HCT116 (cell line): ENCODE data around the gene PACSIN2. TPM values are rescaled to one million over a fixed set of nuclear protein-coding genes. Genes with fewer than 3 reads are reported as not detected.

Experiments
- ATAC-seq: fragments of 200-7000 bp; cut with Tn5 transposase; 2 replicates; pipeline ENCODE4 v1.9.1; 2020; ENCODE audit warnings: mild to moderate bottlenecking, moderate library complexity
- BruUV-seq: library from RNA; stranded (reverse); fragments of 400-500 nt; replicated peaks from 2 replicates; lab custom pipeline; 2021; lab: Mats Ljungman, UMichigan
- CTCF ChIA-PET: fragments of 300-600 bp; sonication (Branson Sonifier 250); formaldehyde crosslinking; loops from one replicate; lab custom pipeline; 2021; ENCODE audit warnings: antibody characterized with exemption; lab: Charles Lee
- POLR2A ChIA-PET: fragments of 300-600, 350-600 bp; sonication (Branson Sonifier 250); formaldehyde crosslinking; loops from one replicate; lab custom pipeline; 2021; ENCODE audit warnings: antibody characterized with exemption; lab: Charles Lee
- RAD21 ChIA-PET, 2 experiments: fragments of 300-600 bp; sonication (Branson Sonifier 250); formaldehyde crosslinking; loops; one replicate each; lab custom pipeline; 2023; ENCODE audit warnings: low total read pairs in 2 of 2; ENCODE audit not compliant: uncharacterized antibody in 2 of 2, unreplicated experiment in 2 of 2, low non-redundant PET in 1 of 2; lab: Charles Lee
- DNase-seq: peaks from one replicate; pipeline ENCODE4 v3.0.0-alpha.2; 2010; ENCODE audit warnings: low read depth, low spot score
- H2AFZ ChIP-seq: fragments of 200-600 bp; shearing (Covaris generic), sonication (generic); 2 replicates; pipeline ENCODE4 v1.6.1; 2017; ENCODE audit warnings: low read depth, mixed run types, mixed read lengths, antibody characterized with exemption, low read length; ENCODE audit not compliant: poor library complexity, severe bottlenecking
- H3K27ac ChIP-seq: 2 replicates; pipeline ENCODE4 v1.5.1; 2012; ENCODE audit warnings: low read depth, low read length
- H3K27me3 ChIP-seq: fragments of 200-600 bp; sonication (generic); 2 replicates; pipeline ENCODE4 v1.6.1; 2016; ENCODE audit warnings: mixed run types, low read length, mixed read lengths; ENCODE audit not compliant: insufficient read depth
- H3K36me3 ChIP-seq, 2 experiments: fragments of 200-500 bp in 1 of 2; fragments of 200-600 bp in 1 of 2; sonication (Bioruptor generic) in 1 of 2; sonication (generic) in 1 of 2; 2 replicates each; pipeline versions ENCODE4 v1.5.1 to v1.6.1; 2014 to 2016; ENCODE audit warnings: low read length in 2 of 2, inconsistent platforms in 1 of 2, mixed read lengths in 1 of 2, mixed run types in 1 of 2; ENCODE audit not compliant: insufficient read depth in 2 of 2, control insufficient read depth in 1 of 2
- H3K4me1 ChIP-seq, 2 experiments: fragments of 200-600 bp in 1 of 2; sonication (generic) in 1 of 2; 2 replicates each; pipeline versions ENCODE4 v1.5.1 to v1.6.1; 2012 to 2017; ENCODE audit warnings: low read length in 2 of 2, inconsistent platforms in 1 of 2, mild to moderate bottlenecking in 1 of 2, mixed read lengths in 1 of 2, mixed run types in 1 of 2, moderate library complexity in 1 of 2; ENCODE audit not compliant: insufficient read depth in 2 of 2, control insufficient read depth in 1 of 2
- H3K4me2 ChIP-seq: fragments of 200-600 bp; sonication (generic); 2 replicates; pipeline ENCODE4 v1.6.1; 2017; ENCODE audit warnings: mixed run types, low read length, mixed read lengths
- H3K4me3 ChIP-seq, 2 experiments: fragments of 200-600 bp in 1 of 2; sonication (generic) in 1 of 2; replicated peaks in 1 of 2; 2 replicates each; pipeline ENCODE4 v1.5.1; 2011 to 2016; ENCODE audit warnings: low read length in 2 of 2, control low read depth in 1 of 2, low read depth in 1 of 2, mild to moderate bottlenecking in 1 of 2, mixed read lengths in 1 of 2, mixed run types in 1 of 2
- H3K79me2 ChIP-seq: fragments of 200-600 bp; sonication (generic); 2 replicates; pipeline ENCODE4 v1.6.1; 2017; ENCODE audit warnings: mild to moderate bottlenecking, mixed run types, low read length, moderate library complexity, mixed read lengths; ENCODE audit not compliant: insufficient read depth
- H3K9ac ChIP-seq: fragments of 200-600 bp; sonication (generic); 2 replicates; pipeline ENCODE4 v1.6.1; 2016; ENCODE audit warnings: low read length, mixed read lengths
- H3K9me2 ChIP-seq: fragments of 200-600 bp; sonication (generic), shearing (Covaris generic); 2 replicates; pipeline ENCODE4 v1.6.1; 2017; ENCODE audit warnings: mixed run types, mild to moderate bottlenecking, moderate library complexity; ENCODE audit not compliant: insufficient read depth
- H3K9me3 ChIP-seq, 2 experiments: fragments of 200-500 bp in 1 of 2; fragments of 200-600 bp in 1 of 2; sonication (Bioruptor generic) in 1 of 2; sonication (generic) in 1 of 2; 2 replicates each; pipeline ENCODE4 v1.6.1; 2014 to 2017; ENCODE audit warnings: low read length in 2 of 2, mixed read lengths in 2 of 2, inconsistent platforms in 1 of 2, low read depth in 1 of 2, mild to moderate bottlenecking in 1 of 2, mixed run types in 1 of 2, moderate library complexity in 1 of 2; ENCODE audit not compliant: control insufficient read depth in 1 of 2, insufficient read depth in 1 of 2
- H4K20me1 ChIP-seq: fragments of 200-600 bp; sonication (generic), shearing (Covaris generic); 2 replicates; pipeline ENCODE4 v1.6.1; 2017; ENCODE audit warnings: mixed run types, mild to moderate bottlenecking, moderate library complexity; ENCODE audit not compliant: insufficient read depth
- CBX3 ChIP-seq: IDR thresholded peaks from 2 replicates; pipeline ENCODE4 v1.6.1; 2012; ENCODE audit warnings: low read depth
- CEBPB ChIP-seq: IDR thresholded peaks from 2 replicates; pipeline ENCODE4 v1.6.1; 2012; ENCODE audit warnings: low read depth
- EGR1 ChIP-seq: IDR thresholded peaks from 2 replicates; pipeline ENCODE4 v1.6.1; 2012; ENCODE audit warnings: low read depth
- ELF1 ChIP-seq: IDR thresholded peaks from 2 replicates; pipeline ENCODE4 v1.6.1; 2012; ENCODE audit warnings: low read depth, borderline replicate concordance
- POLR2A ChIP-seq: IDR thresholded peaks from 2 replicates; pipeline ENCODE4 v1.7.0; 2011; ENCODE audit warnings: borderline replicate concordance; ENCODE audit not compliant: insufficient read depth, insufficient read length; ENCODE audit errors: extremely low read depth
- POLR2AphosphoS5 ChIP-seq: IDR thresholded peaks from 2 replicates; pipeline ENCODE4 v1.6.1; 2011; ENCODE audit warnings: mild to moderate bottlenecking, low read depth, low read length, moderate library complexity
- RAD21 ChIP-seq: IDR thresholded peaks from 2 replicates; pipeline ENCODE4 v1.6.1; 2012; ENCODE audit warnings: low read depth, mild to moderate bottlenecking
- SIN3A ChIP-seq: IDR thresholded peaks from 2 replicates; pipeline ENCODE4 v1.6.1; 2012; ENCODE audit warnings: low read depth
- SRF ChIP-seq: IDR thresholded peaks from 2 replicates; pipeline ENCODE4 v1.6.1; 2012; ENCODE audit warnings: low read depth
- YY1 ChIP-seq: IDR thresholded peaks from 2 replicates; pipeline ENCODE4 v1.6.1; 2011; ENCODE audit warnings: low read length, low read depth, moderate library complexity, mild to moderate bottlenecking; ENCODE audit not compliant: insufficient replicate concordance; ENCODE audit errors: extremely low read depth
- intact Hi-C: fragments of 100-400 bp; cut with micrococcal nuclease; formaldehyde crosslinking; loops from 2 replicates; pipeline ENCODE4 v1.10.0; 2022
- total RNA-seq: library from RNA; stranded (reverse); gene quantifications from one replicate; pipeline ENCODE4 v1.2.1, GENCODE V29; 2021; ENCODE audit not compliant: unreplicated experiment
- TF ChIP-seq, protein P1 (sequence below), 3 experiments: fragments of 200-600 bp in 1 of 3; sonication (generic) in 1 of 3; IDR thresholded peaks in 2 of 3; conservative IDR thresholded peaks in 1 of 3; 2 replicates each; pipeline ENCODE4 v1.5.1; 2012 to 2017; ENCODE audit warnings: low read depth in 2 of 3, low read length in 2 of 3, antibody characterized with exemption in 1 of 3, borderline replicate concordance in 1 of 3, control low read depth in 1 of 3, mild to moderate bottlenecking in 1 of 3, mixed read lengths in 1 of 3, mixed run types in 1 of 3, moderate library complexity in 1 of 3; ENCODE audit not compliant: insufficient read depth in 1 of 3
- TF ChIP-seq, protein P2 (sequence below): IDR thresholded peaks from 2 replicates; pipeline ENCODE4 v1.6.1; 2012
- TF ChIP-seq, protein P3 (sequence below): IDR thresholded peaks from 2 replicates; pipeline ENCODE4 v1.6.1; 2012; ENCODE audit warnings: low read depth

The PACSIN2 gene
- total RNA-seq, 1 experiment from 2014 or later: 48.2 TPM

DNA sequence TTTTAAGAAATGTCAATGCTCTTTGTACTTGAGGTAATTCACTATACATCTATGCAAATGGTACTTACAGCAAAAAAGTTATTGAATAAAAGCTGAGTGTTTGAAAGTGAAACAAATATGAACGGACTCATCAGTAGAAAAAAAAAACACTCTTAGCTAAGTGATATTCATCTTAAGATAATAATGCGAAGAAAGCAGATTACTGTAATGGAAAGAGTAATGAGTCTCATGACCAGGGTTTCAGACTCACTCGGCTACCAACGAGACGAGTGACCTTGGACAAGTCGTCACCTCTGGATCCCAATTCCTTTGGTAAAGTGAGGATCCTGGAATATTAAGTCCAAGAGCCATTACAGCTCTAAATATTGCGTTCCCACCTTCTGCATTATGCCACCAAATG lies 57.0 kb downstream of the PACSIN2 start:
- ChIA-PET POLR2A (interaction anchor here (1.1 kb wide), 1 partner anchor 57 kb away, joined by 3 read pairs; the partner anchor contains the start of gene PACSIN2), CTCF (no interaction called here)
- no peak for DNase-seq
- Histone ChIP-seq H3K79me2 (peaks cover 90% of the 10 kb centered on the region), H2AFZ (no peak overlapping the region)
- no peak for TF ChIP-seq RAD21
- TF ChIP-seq, protein P1, sequence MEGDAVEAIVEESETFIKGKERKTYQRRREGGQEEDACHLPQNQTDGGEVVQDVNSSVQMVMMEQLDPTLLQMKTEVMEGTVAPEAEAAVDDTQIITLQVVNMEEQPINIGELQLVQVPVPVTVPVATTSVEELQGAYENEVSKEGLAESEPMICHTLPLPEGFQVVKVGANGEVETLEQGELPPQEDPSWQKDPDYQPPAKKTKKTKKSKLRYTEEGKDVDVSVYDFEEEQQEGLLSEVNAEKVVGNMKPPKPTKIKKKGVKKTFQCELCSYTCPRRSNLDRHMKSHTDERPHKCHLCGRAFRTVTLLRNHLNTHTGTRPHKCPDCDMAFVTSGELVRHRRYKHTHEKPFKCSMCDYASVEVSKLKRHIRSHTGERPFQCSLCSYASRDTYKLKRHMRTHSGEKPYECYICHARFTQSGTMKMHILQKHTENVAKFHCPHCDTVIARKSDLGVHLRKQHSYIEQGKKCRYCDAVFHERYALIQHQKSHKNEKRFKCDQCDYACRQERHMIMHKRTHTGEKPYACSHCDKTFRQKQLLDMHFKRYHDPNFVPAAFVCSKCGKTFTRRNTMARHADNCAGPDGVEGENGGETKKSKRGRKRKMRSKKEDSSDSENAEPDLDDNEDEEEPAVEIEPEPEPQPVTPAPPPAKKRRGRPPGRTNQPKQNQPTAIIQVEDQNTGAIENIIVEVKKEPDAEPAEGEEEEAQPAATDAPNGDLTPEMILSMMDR (IDR thresholded peaks at IDR 0.05 in 2 of 3, conservative IDR thresholded peaks at IDR 0.05 in 1 of 3; ENCODE audit: borderline replicate concordance in 1 of 3, insufficient read depth in 1 of 3, low read depth in 2 of 3, low read length in 2 of 3): no peak
- TF ChIP-seq POLR2A: no peak
- TF ChIP-seq, protein P2, sequence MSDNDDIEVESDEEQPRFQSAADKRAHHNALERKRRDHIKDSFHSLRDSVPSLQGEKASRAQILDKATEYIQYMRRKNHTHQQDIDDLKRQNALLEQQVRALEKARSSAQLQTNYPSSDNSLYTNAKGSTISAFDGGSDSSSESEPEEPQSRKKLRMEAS: no peak
- no peak for TF ChIP-seq SIN3A
- TF ChIP-seq CEBPB: no peak
- TF ChIP-seq YY1: no peak
- TF ChIP-seq SRF: no peak
- TF ChIP-seq, all 23 proteins: peak for 0
- H3K9ac ChIP-seq: no peak overlapping the region
- no peaks in the 10 kb centered on the region for H3K9me2 ChIP-seq
- no peak overlapping the region for H3K4me2 ChIP-seq
- no TSS peak for BruUV-seq
- ATAC-seq: no peak
- intact Hi-C loops: no loop called here
- no peaks in the 10 kb centered on the region for H4K20me1 ChIP-seq
- no peaks in the 10 kb centered on the region for H3K36me3 ChIP-seq
- H3K9me3 ChIP-seq: no peaks in the 10 kb centered on the region
- no peak overlapping the region for H3K27ac ChIP-seq
- no peaks in the 10 kb centered on the region for H3K27me3 ChIP-seq
- RAD21 ChIA-PET: no interaction called here
- H3K4me1 ChIP-seq: peaks cover 32 to 41% of the 10 kb centered on the region in 2 experiments
- H3K4me3 ChIP-seq: no peak overlapping the region

DNA sequence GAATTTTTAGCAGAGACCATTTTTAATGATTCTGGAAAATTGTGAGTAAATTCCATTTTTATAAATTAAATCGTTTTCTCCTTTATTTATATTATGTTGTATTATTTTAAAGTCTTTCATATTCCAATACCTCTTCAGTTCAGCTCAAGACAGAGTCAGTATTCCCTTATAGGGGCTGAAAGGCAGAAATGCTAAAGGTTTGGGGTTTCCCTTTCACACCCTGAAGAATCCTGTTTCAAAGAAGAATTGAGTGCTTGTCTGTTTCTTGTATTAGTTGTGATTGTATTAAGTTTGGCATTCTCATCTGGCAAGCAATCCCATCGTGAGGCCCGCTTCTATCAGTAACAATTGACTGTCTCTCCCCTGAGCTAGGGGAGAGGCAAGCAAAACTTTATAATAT lies 57.4 kb downstream of the PACSIN2 start:
- no peak for TF ChIP-seq ELF1
- TF ChIP-seq, protein P3, sequence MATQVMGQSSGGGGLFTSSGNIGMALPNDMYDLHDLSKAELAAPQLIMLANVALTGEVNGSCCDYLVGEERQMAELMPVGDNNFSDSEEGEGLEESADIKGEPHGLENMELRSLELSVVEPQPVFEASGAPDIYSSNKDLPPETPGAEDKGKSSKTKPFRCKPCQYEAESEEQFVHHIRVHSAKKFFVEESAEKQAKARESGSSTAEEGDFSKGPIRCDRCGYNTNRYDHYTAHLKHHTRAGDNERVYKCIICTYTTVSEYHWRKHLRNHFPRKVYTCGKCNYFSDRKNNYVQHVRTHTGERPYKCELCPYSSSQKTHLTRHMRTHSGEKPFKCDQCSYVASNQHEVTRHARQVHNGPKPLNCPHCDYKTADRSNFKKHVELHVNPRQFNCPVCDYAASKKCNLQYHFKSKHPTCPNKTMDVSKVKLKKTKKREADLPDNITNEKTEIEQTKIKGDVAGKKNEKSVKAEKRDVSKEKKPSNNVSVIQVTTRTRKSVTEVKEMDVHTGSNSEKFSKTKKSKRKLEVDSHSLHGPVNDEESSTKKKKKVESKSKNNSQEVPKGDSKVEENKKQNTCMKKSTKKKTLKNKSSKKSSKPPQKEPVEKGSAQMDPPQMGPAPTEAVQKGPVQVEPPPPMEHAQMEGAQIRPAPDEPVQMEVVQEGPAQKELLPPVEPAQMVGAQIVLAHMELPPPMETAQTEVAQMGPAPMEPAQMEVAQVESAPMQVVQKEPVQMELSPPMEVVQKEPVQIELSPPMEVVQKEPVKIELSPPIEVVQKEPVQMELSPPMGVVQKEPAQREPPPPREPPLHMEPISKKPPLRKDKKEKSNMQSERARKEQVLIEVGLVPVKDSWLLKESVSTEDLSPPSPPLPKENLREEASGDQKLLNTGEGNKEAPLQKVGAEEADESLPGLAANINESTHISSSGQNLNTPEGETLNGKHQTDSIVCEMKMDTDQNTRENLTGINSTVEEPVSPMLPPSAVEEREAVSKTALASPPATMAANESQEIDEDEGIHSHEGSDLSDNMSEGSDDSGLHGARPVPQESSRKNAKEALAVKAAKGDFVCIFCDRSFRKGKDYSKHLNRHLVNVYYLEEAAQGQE: no peak
- TF ChIP-seq RAD21: no peak
- no peak for TF ChIP-seq EGR1
- TF ChIP-seq CBX3: no peak
- TF ChIP-seq POLR2AphosphoS5: no peak
- TF ChIP-seq, protein P2: no peak
- no peak overlapping the region for H2AFZ ChIP-seq
- H3K4me3 ChIP-seq: no peak overlapping the region
- ATAC-seq (no peak), DNase-seq (no peak)
- H4K20me1 ChIP-seq: no peaks in the 10 kb centered on the region
- ChIA-PET RAD21 (no interaction called here), POLR2A (interaction anchor here (1.1 kb wide), 1 partner anchor 58 kb away, joined by 3 read pairs; the partner anchor contains the start of gene PACSIN2), CTCF (no interaction called here)
- H3K36me3 ChIP-seq: no peaks in the 10 kb centered on the region
- no peak overlapping the region for H3K27ac ChIP-seq
- H3K79me2 ChIP-seq: peaks cover 88% of the 10 kb centered on the region
- H3K9me2 ChIP-seq: no peaks in the 10 kb centered on the region
- H3K27me3 ChIP-seq: no peaks in the 10 kb centered on the region
- H3K9ac ChIP-seq: no peak overlapping the region
- BruUV-seq: no TSS peak
- H3K4me2 ChIP-seq: no peak overlapping the region
- intact Hi-C loops: no loop called here
- H3K4me1 ChIP-seq: peaks cover 28 to 37% of the 10 kb centered on the region in 2 experiments
- H3K9me3 ChIP-seq: no peaks in the 10 kb centered on the region
